GM21786 (cell line): ENCODE results near the gene ZNF764.
A peak's percentile ranks its signal among the peaks of the same experiment; 100 is the strongest.
"Not testable (repeated sequence)": the region's sequence is repeated elsewhere in the genome, so short reads cannot be mapped to it uniquely, and the experiment has no call there.

Source experiments
- ATAC-seq: cut with Tn5 transposase; IDR thresholded peaks from one replicate; pipeline ENCODE4 v1.9.1; 2021; ENCODE audit not compliant: unreplicated experiment

Gene ZNF764

GRCh38 chr16:30528799-30529457 is 29.2 kb downstream of the ZNF764 start:
- ATAC-seq, result no peak

- no peak for ATAC-seq
Observed at GRCh38 chr16:30527635-30528178, 30.5 kb downstream of the ZNF764 start.

GRCh38 chr16:30526823-30527634 is 31.1 kb downstream of the ZNF764 start:
- ATAC-seq, result peak; percentile 88

GRCh38 chr16:30526137-30526822 is 31.9 kb downstream of the ZNF764 start, which contains the start of gene ZNF768:
Gene ZNF768 (minus strand): TSS chr16:30526566. CDS start chr16:30526413, 153 bp downstream.
- peak; percentile 4 for ATAC-seq

- ATAC-seq, result no peak
Observed at GRCh38 chr16:30525844-30526136, 32.4 kb downstream of the ZNF764 start.

GRCh38 chr16:30524575-30525568 is 33.3 kb downstream of the ZNF764 start:
- ATAC-seq, result no peak

- ATAC-seq, result no peak
Observed at GRCh38 chr16:30523768-30524574, 34.2 kb downstream of the ZNF764 start.

- not testable (repeated sequence) for ATAC-seq
Observed at GRCh38 chr16:30522702-30523463, 35.3 kb downstream of the ZNF764 start.

GRCh38 chr16:30521873-30522641 is 36.1 kb downstream of the ZNF764 start:
- no peak for ATAC-seq

- no peak for ATAC-seq
Observed at GRCh38 chr16:30521476-30521872, 36.7 kb downstream of the ZNF764 start.

- ATAC-seq, result no peak
Observed at GRCh38 chr16:30519120-30520049, 38.8 kb downstream of the ZNF764 start.

GRCh38 chr16:30518552-30518951 is 39.6 kb downstream of the ZNF764 start:
- no peak for ATAC-seq

- no peak for ATAC-seq
Observed at GRCh38 chr16:30515275-30515674, 42.9 kb downstream of the ZNF764 start.

- ATAC-seq, result no peak
Observed at GRCh38 chr16:30511509-30511908, 46.7 kb downstream of the ZNF764 start.

- ATAC-seq, result no peak
Observed at GRCh38 chr16:30510376-30510938, 47.7 kb downstream of the ZNF764 start.

GRCh38 chr16:30509081-30509765 is 49.0 kb downstream of the ZNF764 start:
- ATAC-seq, result no peak
